Fibroblast of lung (primary cell): ENCODE results near the gene MSH3. TPM values are rescaled to one million over a fixed set of nuclear protein-coding genes. Genes with fewer than 3 reads are reported as not detected.

Source experiments
- DNase-seq, 2 donors: peaks; one replicate each; pipeline versions ENCODE4 v3.0.0 to v3.0.0-alpha.2; 2010; ENCODE audit warnings: low read depth in 2 of 2
- H2AFZ ChIP-seq: 2 replicates; pipeline ENCODE4 v1.5.1; 2012; ENCODE audit warnings: low read length, control low read depth, inconsistent platforms
- H3K27ac ChIP-seq: 2 replicates; pipeline ENCODE4 v1.5.1; 2011; ENCODE audit warnings: low read length, control low read depth; ENCODE audit not compliant: insufficient read depth
- H3K27me3 ChIP-seq: 2 replicates; pipeline ENCODE4 v1.5.1; 2011; ENCODE audit warnings: mild to moderate bottlenecking, low read length; ENCODE audit not compliant: control insufficient read depth, insufficient read depth
- H3K36me3 ChIP-seq: 2 replicates; pipeline ENCODE4 v1.5.1; 2011; ENCODE audit warnings: low read length; ENCODE audit not compliant: control insufficient read depth, insufficient read depth
- H3K4me1 ChIP-seq: 2 replicates; pipeline ENCODE4 v1.5.1; 2011; ENCODE audit warnings: low read length; ENCODE audit not compliant: control insufficient read depth, insufficient read depth; ENCODE audit errors: extremely low read depth
- H3K4me2 ChIP-seq: 2 replicates; pipeline ENCODE4 v1.5.1; 2011; ENCODE audit warnings: low read length, control low read depth; ENCODE audit not compliant: insufficient read depth; ENCODE audit errors: extremely low read depth
- H3K4me3 ChIP-seq, 4 experiments: fragments of 200-600 bp in 1 of 4; sonication (generic) in 1 of 4; replicated peaks in 1 of 4; 2 replicates each; pipeline ENCODE4 v1.5.1; 2011 to 2016; ENCODE audit warnings: low read length in 4 of 4, low read depth in 3 of 4, mild to moderate bottlenecking in 3 of 4, control low read depth in 2 of 4, inconsistent platforms in 1 of 4, mixed read lengths in 1 of 4; ENCODE audit not compliant: insufficient read depth in 1 of 4; ENCODE audit errors: control extremely low read depth in 1 of 4
- H3K79me2 ChIP-seq: 2 replicates; pipeline ENCODE4 v1.5.1; 2012; ENCODE audit warnings: mild to moderate bottlenecking, low read length, inconsistent platforms; ENCODE audit not compliant: control insufficient read depth, insufficient read depth
- H3K9ac ChIP-seq: 2 replicates; pipeline ENCODE4 v1.5.1; 2011; ENCODE audit warnings: mild to moderate bottlenecking, low read length, control low read depth; ENCODE audit not compliant: insufficient read depth
- H3K9me3 ChIP-seq: 2 replicates; pipeline ENCODE4 v1.5.1; 2012; ENCODE audit warnings: low read depth, low read length; ENCODE audit not compliant: control insufficient read depth, insufficient read depth
- H4K20me1 ChIP-seq: 2 replicates; pipeline ENCODE4 v1.5.1; 2011; ENCODE audit warnings: low read length; ENCODE audit not compliant: control insufficient read depth, insufficient read depth; ENCODE audit errors: extremely low read depth
- EZH2 ChIP-seq: IDR thresholded peaks from 2 replicates; pipeline ENCODE4 v1.5.1; 2012; ENCODE audit warnings: low read length, control low read depth, mild to moderate bottlenecking; ENCODE audit errors: missing control alignments
- polyA plus RNA-seq, 2 donors: library from polyadenylated mRNA; depleted of rRNA in 1 of 2; stranded (reverse) in 1 of 2; unstranded in 1 of 2; fragments of >200 nt; gene quantifications; 2 replicates each; pipeline ENCODE4 v1.2.1, GENCODE V29; 2011 to 2012; ENCODE audit warnings: missing spikeins in 1 of 2
- total RNA-seq: library from RNA; depleted of rRNA; stranded (reverse); fragments of >200 nt; gene quantifications from 2 replicates; pipeline ENCODE4 v1.2.1, GENCODE V29; 2014
- TF ChIP-seq, protein P1 (sequence below), 2 donors: IDR thresholded peaks in 1 of 2; conservative IDR thresholded peaks in 1 of 2; 1 replicate in 1 of 2; 2 replicates in 1 of 2; pipeline ENCODE4 v1.5.1; 2011 to 2012; ENCODE audit warnings: low read length in 2 of 2, control low read depth in 1 of 2, inconsistent platforms in 1 of 2, low read depth in 1 of 2, mild to moderate bottlenecking in 1 of 2

MSH3 gene
- total and polyA plus RNA-seq, 2 donors (not counting 1 experiment from before 2014, with no cell fraction given): 9.1 to 14.4 TPM

DNA sequence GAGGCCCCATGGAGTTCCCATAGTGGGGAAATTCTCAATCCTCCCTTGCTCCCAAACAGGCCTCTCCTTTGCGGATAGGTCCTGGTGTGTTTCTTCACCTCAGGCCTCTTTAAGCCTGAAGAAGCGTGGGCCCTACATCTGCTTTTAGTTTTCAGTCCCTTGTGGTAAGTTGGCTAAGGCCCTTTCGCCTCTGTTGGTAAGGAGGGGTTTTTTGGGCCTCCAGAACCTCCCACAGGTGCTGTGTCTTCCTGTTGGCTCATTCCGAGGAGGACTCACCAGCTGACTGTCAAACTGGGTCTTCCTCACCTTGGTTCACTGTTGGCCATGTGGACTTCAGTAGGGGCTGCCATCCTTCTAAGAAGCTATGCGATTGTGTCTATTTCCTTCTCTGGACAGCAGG, 56.8 kb downstream of the MSH3 start:
- Histone ChIP-seq H4K20me1 (no peaks in the 10 kb centered on the region), H3K27ac (no peak overlapping the region), H3K4me1 (no peaks in the 10 kb centered on the region), H3K27me3 (no peaks in the 10 kb centered on the region), H3K79me2 (no peaks in the 10 kb centered on the region), H2AFZ (no peak overlapping the region), H3K4me3 (no peak overlapping the region), H3K4me2 (no peak overlapping the region), H3K9ac (no peak overlapping the region), H3K36me3 (no peaks in the 10 kb centered on the region), H3K9me3 (no peaks in the 10 kb centered on the region)
- TF ChIP-seq, protein P1, sequence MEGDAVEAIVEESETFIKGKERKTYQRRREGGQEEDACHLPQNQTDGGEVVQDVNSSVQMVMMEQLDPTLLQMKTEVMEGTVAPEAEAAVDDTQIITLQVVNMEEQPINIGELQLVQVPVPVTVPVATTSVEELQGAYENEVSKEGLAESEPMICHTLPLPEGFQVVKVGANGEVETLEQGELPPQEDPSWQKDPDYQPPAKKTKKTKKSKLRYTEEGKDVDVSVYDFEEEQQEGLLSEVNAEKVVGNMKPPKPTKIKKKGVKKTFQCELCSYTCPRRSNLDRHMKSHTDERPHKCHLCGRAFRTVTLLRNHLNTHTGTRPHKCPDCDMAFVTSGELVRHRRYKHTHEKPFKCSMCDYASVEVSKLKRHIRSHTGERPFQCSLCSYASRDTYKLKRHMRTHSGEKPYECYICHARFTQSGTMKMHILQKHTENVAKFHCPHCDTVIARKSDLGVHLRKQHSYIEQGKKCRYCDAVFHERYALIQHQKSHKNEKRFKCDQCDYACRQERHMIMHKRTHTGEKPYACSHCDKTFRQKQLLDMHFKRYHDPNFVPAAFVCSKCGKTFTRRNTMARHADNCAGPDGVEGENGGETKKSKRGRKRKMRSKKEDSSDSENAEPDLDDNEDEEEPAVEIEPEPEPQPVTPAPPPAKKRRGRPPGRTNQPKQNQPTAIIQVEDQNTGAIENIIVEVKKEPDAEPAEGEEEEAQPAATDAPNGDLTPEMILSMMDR (conservative IDR thresholded peaks at IDR 0.05 in 1 of 2, IDR thresholded peaks at IDR 0.05 in 1 of 2; ENCODE audit: low read depth in 1 of 2, low read length in 2 of 2): no peak
- TF ChIP-seq EZH2: no peak
- no peak for DNase-seq

DNA sequence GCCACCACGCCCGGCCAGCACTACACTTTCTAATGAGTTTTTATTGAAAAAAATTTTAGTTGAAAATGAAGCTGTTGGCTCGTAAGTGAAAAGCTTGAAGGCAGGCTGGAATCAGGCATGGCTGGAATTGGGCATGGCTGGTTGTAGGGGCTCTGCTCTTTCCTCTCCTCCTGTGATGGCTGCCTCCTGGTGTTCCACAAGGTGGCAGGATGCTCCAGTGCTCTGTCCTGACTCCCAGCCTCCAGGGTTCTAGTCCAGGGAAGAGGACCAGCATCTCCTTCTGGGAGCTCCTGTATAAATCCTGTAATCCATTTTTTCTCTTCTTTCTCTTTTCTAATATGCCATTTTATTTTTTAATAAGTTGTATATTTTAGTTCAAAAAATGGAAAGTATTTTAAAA, 57.5 kb downstream of the MSH3 start:
- TF ChIP-seq, protein P1 (conservative IDR thresholded peaks at IDR 0.05 in 1 of 2, IDR thresholded peaks at IDR 0.05 in 1 of 2; ENCODE audit: low read depth in 1 of 2, low read length in 2 of 2): peak; percentile 35 to 58
- TF ChIP-seq EZH2: no peak
- no peaks in the 10 kb centered on the region for H3K4me1 ChIP-seq
- H4K20me1 ChIP-seq: no peaks in the 10 kb centered on the region
- no peaks in the 10 kb centered on the region for H3K9me3 ChIP-seq
- H3K27ac ChIP-seq: no peak overlapping the region
- no peak overlapping the region for H3K4me3 ChIP-seq
- peak; percentile 19 to 47 for DNase-seq
- H3K9ac ChIP-seq: no peak overlapping the region
- H2AFZ ChIP-seq: no peak overlapping the region
- no peaks in the 10 kb centered on the region for H3K27me3 ChIP-seq
- H3K79me2 ChIP-seq: no peaks in the 10 kb centered on the region
- no peak overlapping the region for H3K4me2 ChIP-seq
- no peaks in the 10 kb centered on the region for H3K36me3 ChIP-seq

DNA sequence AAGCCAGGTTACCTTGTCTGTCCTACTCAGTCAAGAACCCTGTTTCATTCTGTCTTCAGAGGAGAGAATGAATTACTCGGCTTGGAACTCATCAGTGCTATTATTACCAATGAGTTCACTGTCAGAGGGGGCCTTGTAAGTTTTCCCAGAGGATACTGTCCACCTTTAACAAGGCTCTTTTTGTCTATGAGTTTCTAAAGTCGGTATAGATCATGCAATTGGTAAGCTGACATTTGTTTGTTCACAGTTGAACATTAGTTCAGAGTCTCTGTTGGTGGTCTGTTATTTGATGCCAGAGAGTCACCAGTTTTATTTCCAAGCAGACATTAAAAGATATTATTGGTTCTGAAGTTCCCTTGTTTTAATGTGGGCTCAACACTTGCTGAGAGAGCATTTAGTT, 58.5 kb downstream of the MSH3 start:
- Histone ChIP-seq H3K27ac (no peak overlapping the region), H3K36me3 (no peaks in the 10 kb centered on the region), H2AFZ (no peak overlapping the region), H3K27me3 (no peaks in the 10 kb centered on the region), H3K9ac (no peak overlapping the region), H3K9me3 (no peaks in the 10 kb centered on the region), H3K4me1 (no peaks in the 10 kb centered on the region), H3K4me3 (no peak overlapping the region), H3K4me2 (no peak overlapping the region), H4K20me1 (no peaks in the 10 kb centered on the region), H3K79me2 (no peaks in the 10 kb centered on the region)
- DNase-seq: no peak
- TF ChIP-seq, protein P1 (conservative IDR thresholded peaks at IDR 0.05 in 1 of 2, IDR thresholded peaks at IDR 0.05 in 1 of 2; ENCODE audit: low read depth in 1 of 2, low read length in 2 of 2): no peak
- no peak for TF ChIP-seq EZH2
